Fibroblast of the aortic adventitia (primary cell): ENCODE results near the gene EHD1. TPM values are rescaled to one million over a fixed set of nuclear protein-coding genes. Genes with fewer than 3 reads are reported as not detected.

Experiments used
- DNase-seq: peaks from one replicate; pipeline ENCODE4 v3.0.0-alpha.2; 2010; ENCODE audit warnings: low read depth
- H3K4me3 ChIP-seq: 2 replicates; pipeline ENCODE4 v1.5.1; 2011; ENCODE audit warnings: low read depth, mild to moderate bottlenecking, control low read depth, low read length, moderate library complexity
- CTCF ChIP-seq: IDR thresholded peaks from 2 replicates; pipeline ENCODE4 v1.5.1; 2011; ENCODE audit warnings: mild to moderate bottlenecking, low read length, control low read depth, inconsistent platforms; ENCODE audit not compliant: insufficient read depth
- total RNA-seq: library from RNA; depleted of rRNA; stranded (reverse); fragments of >200 nt; gene quantifications from 2 replicates; pipeline ENCODE4 v1.2.3, GENCODE V29; 2012; ENCODE audit warnings: low replicate concordance

EHD1 gene
- total RNA-seq, 1 donor, result 68.1 TPM

- TF ChIP-seq CTCF, result no peak
- DNase-seq, result no peak
- H3K4me3 ChIP-seq, result peak overlapping the region; percentile 83
These were observed 68.6 kb downstream of the EHD1 start for GRCh38 chr11:64809781-64810241.

GRCh38 chr11:64805481-64805880 is 72.9 kb downstream of the EHD1 start:
- no peak overlapping the region for H3K4me3 ChIP-seq
- no peak for DNase-seq
- TF ChIP-seq CTCF, result no peak

DNA sequence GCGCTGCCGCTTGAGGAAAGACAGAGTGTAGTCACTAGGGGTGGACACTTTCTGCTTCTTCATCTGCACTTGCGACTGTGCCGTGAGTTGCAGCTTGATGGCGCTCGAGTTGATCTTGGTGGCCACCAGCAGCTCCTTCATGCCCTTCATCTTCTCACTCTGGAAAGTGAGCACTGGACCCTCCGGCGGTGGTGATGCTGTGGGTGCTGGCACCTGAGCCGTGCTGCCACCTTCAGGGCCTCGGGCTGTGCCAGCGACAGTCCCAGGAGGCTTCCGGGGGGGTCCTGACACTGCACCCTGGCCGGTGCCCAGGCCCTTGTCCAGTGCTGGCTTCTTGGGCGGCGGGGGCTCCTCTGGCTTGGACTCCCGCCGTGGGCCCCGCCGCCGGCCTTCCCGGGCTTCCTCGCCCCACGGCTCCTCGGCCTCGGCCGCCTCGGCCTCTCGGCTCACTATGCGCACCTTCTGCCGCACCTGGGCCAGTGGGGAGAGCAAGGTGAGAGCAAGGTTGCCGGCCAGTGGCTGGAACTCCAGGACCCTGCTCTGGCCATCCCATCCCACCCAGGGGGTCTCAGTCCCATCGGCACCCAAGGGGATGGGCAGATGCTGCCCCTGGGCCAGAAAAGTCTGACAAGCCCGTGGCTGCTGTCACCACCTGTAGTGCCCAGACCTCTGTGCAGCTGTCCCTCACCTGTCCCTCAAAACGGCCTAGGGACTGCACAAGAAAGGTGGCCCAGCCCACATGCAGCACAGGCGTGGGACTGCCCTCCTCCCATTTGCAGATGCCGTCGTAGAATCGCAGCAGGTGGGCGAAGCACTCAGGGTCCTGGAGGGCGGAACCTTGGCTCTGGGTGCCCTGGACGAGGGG is 73.8 kb downstream of the EHD1 start:
- TF ChIP-seq CTCF, result no peak
- H3K4me3 ChIP-seq, result no peak overlapping the region
- DNase-seq, result no peak

GRCh38 chr11:64803846-64804345 is 74.5 kb downstream of the EHD1 start:
- TF ChIP-seq CTCF, result no peak
- DNase-seq, result no peak
- H3K4me3 ChIP-seq, result peak overlapping the region; percentile 74

GRCh38 chr11:64803158-64803845 is 75.1 kb downstream of the EHD1 start, which contains the start of gene MAP4K2:
TSS of gene MAP4K2 (minus strand) at chr11:64803214. CDS start at chr11:64803149, 65 bp downstream.
- H3K4me3 ChIP-seq, result peak within 1 kb of the TSS; percentile 74
- TF ChIP-seq CTCF, result no peak
- DNase-seq, result peak; percentile 79

DNA sequence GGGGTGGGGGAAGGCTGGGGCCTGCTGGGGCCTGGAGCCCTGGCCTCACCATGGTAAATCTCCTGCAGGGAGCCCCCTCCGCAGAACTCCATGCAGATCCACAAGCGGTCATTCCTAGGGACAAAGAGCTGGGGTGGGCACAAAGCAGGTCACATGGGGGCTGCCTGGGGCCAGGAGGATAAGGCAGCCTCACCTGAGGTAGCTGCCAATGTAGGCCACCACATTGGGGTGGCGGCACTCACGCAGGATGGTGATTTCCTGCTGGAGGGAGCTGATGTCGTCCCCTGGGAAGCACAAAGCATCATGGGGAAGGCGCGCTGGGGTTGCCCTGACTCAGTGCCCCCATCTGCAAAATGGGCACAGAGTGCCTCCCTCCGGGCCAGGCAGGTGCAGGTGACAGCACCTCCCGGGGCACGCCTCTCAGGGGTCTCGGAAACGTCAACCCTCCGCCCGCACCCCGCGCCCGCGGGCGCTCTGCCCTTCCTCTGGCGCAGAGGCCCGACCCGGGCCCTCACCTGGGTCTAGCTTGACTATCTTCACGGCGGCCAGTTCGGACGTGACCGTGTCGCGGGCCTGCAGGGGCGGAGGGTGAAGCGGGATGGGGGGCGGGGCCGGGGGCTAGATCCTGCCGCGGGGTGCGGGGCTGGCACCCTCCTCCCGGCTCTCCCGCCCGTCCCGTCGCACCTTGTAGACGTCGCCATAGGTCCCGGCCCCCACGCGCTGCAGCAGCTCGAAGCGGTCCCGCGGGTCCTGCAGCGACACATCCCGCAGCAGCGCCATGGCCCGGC is 75.9 kb downstream of the EHD1 start:
- H3K4me3 ChIP-seq, result peak overlapping the region; percentile 64
- no peak for DNase-seq
- TF ChIP-seq CTCF, result no peak
